IMR-90 (cell line): Measurements from ENCODE around the gene BCDIN3D. TPM values are rescaled to one million over a fixed set of nuclear protein-coding genes. Genes with fewer than 3 reads are reported as not detected.

Experiments
- ATAC-seq: fragments of 200-7000 bp; cut with Tn5 transposase; 2 replicates; pipeline ENCODE4 v1.9.1; 2020; ENCODE audit warnings: low read depth, mild to moderate bottlenecking, moderate library complexity
- BruUV-seq: library from RNA; stranded (reverse); fragments of 400-500 nt; replicated peaks from 2 replicates; lab custom pipeline; 2021; lab: Mats Ljungman, UMichigan
- CTCF ChIA-PET: fragments of 300-600 bp; formaldehyde crosslinking; extraction: SDS; loops from one replicate; lab custom pipeline; 2021; ENCODE audit warnings: antibody characterized with exemption; lab: Yijun Ruan, JAX
- POLR2A ChIA-PET: fragments of 300-600 bp; sonication (Branson Sonifier 250); formaldehyde crosslinking; loops from one replicate; lab custom pipeline; 2022; ENCODE audit warnings: antibody characterized with exemption; ENCODE audit not compliant: unreplicated experiment; lab: Charles Lee
- DNase-seq: peaks from one replicate; pipeline ENCODE4 v3.0.0; 2013
- H2AFZ ChIP-seq: replicated peaks from 2 replicates; pipeline ENCODE3; 2013; ENCODE audit warnings: low read length, mild to moderate bottlenecking; ENCODE audit not compliant: poor library complexity
- H2AK5ac ChIP-seq: 2 replicates; pipeline ENCODE4 v1.6.1; 2013; ENCODE audit warnings: low read depth, low read length, inconsistent platforms
- H2AK9ac ChIP-seq: replicated peaks from 2 replicates; pipeline ENCODE3; 2013; ENCODE audit warnings: mild to moderate bottlenecking, low read depth, low read length, moderate library complexity; ENCODE audit not compliant: poor library complexity
- H2BK120ac ChIP-seq: 2 replicates; pipeline ENCODE4 v1.6.1; 2013; ENCODE audit warnings: low read depth, low read length, inconsistent platforms
- H2BK15ac ChIP-seq: 3 replicates; pipeline ENCODE4 v1.6.1; 2013; ENCODE audit warnings: low read depth, low read length, inconsistent platforms
- H2BK20ac ChIP-seq: 2 replicates; pipeline ENCODE4 v1.6.1; 2013; ENCODE audit warnings: low read depth, mild to moderate bottlenecking, inconsistent platforms, low read length, moderate library complexity
- H2BK5ac ChIP-seq: 2 replicates; pipeline ENCODE4 v1.6.1; 2013; ENCODE audit warnings: mild to moderate bottlenecking, low read depth, low read length, inconsistent platforms; ENCODE audit not compliant: poor library complexity, severe bottlenecking
- H3K14ac ChIP-seq: replicated peaks from 2 replicates; pipeline ENCODE4 v1.6.1; 2013; ENCODE audit warnings: low read depth, low read length, inconsistent platforms
- H3K18ac ChIP-seq: 2 replicates; pipeline ENCODE4 v1.6.1; 2013; ENCODE audit warnings: low read depth, low read length, control low read depth
- H3K23ac ChIP-seq: 2 replicates; pipeline ENCODE4 v1.6.1; 2013; ENCODE audit warnings: low read depth, low read length, inconsistent platforms
- H3K27ac ChIP-seq: 2 replicates; pipeline ENCODE4 v1.5.1; 2013; ENCODE audit warnings: mild to moderate bottlenecking, control low read depth, low read length; ENCODE audit not compliant: insufficient read depth
- H3K27me3 ChIP-seq: 2 replicates; pipeline ENCODE4 v1.6.1; 2013; ENCODE audit warnings: low read length; ENCODE audit not compliant: control insufficient read depth, insufficient read depth
- H3K36me3 ChIP-seq: 2 replicates; pipeline ENCODE4 v1.6.1; 2013; ENCODE audit warnings: low read length, mixed read lengths; ENCODE audit not compliant: control insufficient read depth, insufficient read depth
- H3K4ac ChIP-seq: 2 replicates; pipeline ENCODE4 v1.6.1; 2013; ENCODE audit warnings: low read depth, low read length, inconsistent platforms
- H3K4me1 ChIP-seq: 2 replicates; pipeline ENCODE4 v1.6.1; 2013; ENCODE audit warnings: low read length, mixed read lengths; ENCODE audit not compliant: control insufficient read depth, insufficient read depth
- H3K4me2 ChIP-seq: 2 replicates; pipeline ENCODE4 v1.6.1; 2013; ENCODE audit warnings: low read depth, mild to moderate bottlenecking, control low read depth, low read length, moderate library complexity
- H3K4me3 ChIP-seq: 2 replicates; pipeline ENCODE4 v1.5.1; 2013; ENCODE audit warnings: low read depth, mild to moderate bottlenecking, control low read depth, low read length, moderate library complexity; ENCODE audit not compliant: insufficient read depth
- H3K56ac ChIP-seq: 2 replicates; pipeline ENCODE4 v1.6.1; 2013; ENCODE audit warnings: low read length, inconsistent platforms; ENCODE audit not compliant: insufficient read depth; ENCODE audit errors: extremely low read depth
- H3K79me1 ChIP-seq, 2 experiments: 2 replicates each; pipeline ENCODE4 v1.6.1; 2013; ENCODE audit warnings: low read length in 2 of 2, inconsistent platforms in 1 of 2, low read depth in 1 of 2
- H3K9ac ChIP-seq: 2 replicates; pipeline ENCODE4 v1.6.1; 2013; ENCODE audit warnings: low read depth, low read length, control low read depth
- H3K9me1 ChIP-seq: 2 replicates; pipeline ENCODE4 v1.6.1; 2013; ENCODE audit warnings: low read length, inconsistent platforms; ENCODE audit not compliant: insufficient read depth
- H3K9me3 ChIP-seq: 2 replicates; pipeline ENCODE4 v1.6.1; 2013; ENCODE audit warnings: low read length; ENCODE audit not compliant: control insufficient read depth, insufficient read depth
- H4K20me1 ChIP-seq: 2 replicates; pipeline ENCODE4 v1.6.1; 2013; ENCODE audit warnings: low read length, inconsistent platforms; ENCODE audit not compliant: insufficient read depth
- H4K5ac ChIP-seq: 2 replicates; pipeline ENCODE4 v1.6.1; 2013; ENCODE audit warnings: mild to moderate bottlenecking, low read depth, low read length, control low read depth
- H4K8ac ChIP-seq, 2 experiments: 2 replicates each; pipeline ENCODE4 v1.6.1; 2013; ENCODE audit warnings: low read depth in 2 of 2, low read length in 2 of 2, control low read depth in 1 of 2, inconsistent platforms in 1 of 2
- H4K91ac ChIP-seq: 2 replicates; pipeline ENCODE4 v1.6.1; 2013; ENCODE audit warnings: low read depth, low read length, inconsistent platforms; ENCODE audit not compliant: insufficient read depth
- BHLHE40 ChIP-seq: fragments of 150-350 bp; IDR thresholded peaks from 2 replicates; pipeline ENCODE4 v1.6.1; 2016; ENCODE audit warnings: mild to moderate bottlenecking, low read depth, low read length
- CEBPB ChIP-seq: IDR thresholded peaks from 2 replicates; pipeline ENCODE4 v1.6.1; 2012; ENCODE audit warnings: low read depth, low read length, improper control_type of control experiment
- CHD1 ChIP-seq: IDR thresholded peaks from 2 replicates; pipeline ENCODE4 v1.6.1; 2012; ENCODE audit warnings: low read depth, low read length, improper control_type of control experiment
- MAZ ChIP-seq: IDR thresholded peaks from 2 replicates; pipeline ENCODE4 v1.6.1; 2012; ENCODE audit warnings: low read depth, mild to moderate bottlenecking, low read length, improper control_type of control experiment, moderate library complexity, borderline replicate concordance
- NFE2L2 ChIP-seq: fragments of 150-350 bp; IDR thresholded peaks from 2 replicates; pipeline ENCODE4 v1.6.1; 2016; ENCODE audit warnings: low read depth, mild to moderate bottlenecking, low read length
- SMC3 ChIP-seq: fragments of 150-350 bp; IDR thresholded peaks from 2 replicates; pipeline ENCODE4 v1.6.1; 2016; ENCODE audit warnings: low read depth, mild to moderate bottlenecking, antibody characterized with exemption, low read length, moderate library complexity
- WGBS, 2 experiments: methylation state at CpG; one replicate each; pipeline versions ENCODE4 v1.1.5 to v1.1.7; 2013; ENCODE audit warnings: missing lambda C conversion rate in 2 of 2; ENCODE audit not compliant: insufficient read length in 1 of 2; ENCODE audit errors: extremely low coverage in 2 of 2; 5-methylcytosine and 5-hydroxymethylcytosine counted together
- dilution Hi-C: fragments of 300-500 bp; cut with HindIII; formaldehyde crosslinking; loops from one replicate; pipeline ENCODE4 v1.14.3; 2018; ENCODE audit warnings: low sequenced_read_pairs; ENCODE audit not compliant: unreplicated experiment
- in situ Hi-C: fragments of 300-500 bp; cut with MboI; formaldehyde crosslinking; loops from 3 replicates; pipeline ENCODE4 v1.14.3; 2019; ENCODE audit warnings: low sequenced_read_pairs, inconsistent platforms, mixed read lengths
- intact Hi-C: fragments of 100-400 bp; cut with micrococcal nuclease; formaldehyde crosslinking; loops from 2 replicates; pipeline ENCODE4 v1.10.0; 2022
- polyA plus RNA-seq, 3 experiments: library from polyadenylated mRNA; depleted of rRNA; stranded (reverse); fragments of >200 nt; gene quantifications; 2 replicates each; pipeline ENCODE4 v1.2.3, GENCODE V29; 2012; ENCODE audit warnings: low replicate concordance in 1 of 3
- total RNA-seq: library from RNA; depleted of rRNA; stranded (reverse); fragments of >200 nt; gene quantifications from 2 replicates; pipeline ENCODE4 v1.2.3, GENCODE V29; 2012
- TF ChIP-seq, protein P1 (sequence below): conservative IDR thresholded peaks from 2 replicates; pipeline ENCODE4 v1.5.1; 2012; ENCODE audit warnings: mild to moderate bottlenecking, low read depth, low read length, improper control_type of control experiment
- TF ChIP-seq, protein P2 (sequence below): fragments of 150-350 bp; IDR thresholded peaks from 2 replicates; pipeline ENCODE4 v1.6.1; 2016; ENCODE audit warnings: low read depth, mild to moderate bottlenecking, low read length, moderate library complexity, borderline replicate concordance
- TF ChIP-seq, protein P3 (sequence below): fragments of 150-350 bp; IDR thresholded peaks from 2 replicates; pipeline ENCODE4 v1.6.1; 2017; ENCODE audit warnings: mild to moderate bottlenecking, antibody characterized with exemption, low read length, low read depth

Gene BCDIN3D
- total and polyA plus RNA-seq, 2 of the 4 experiments (the other 2 are of a cell fraction), result 2.3 TPM

DNA sequence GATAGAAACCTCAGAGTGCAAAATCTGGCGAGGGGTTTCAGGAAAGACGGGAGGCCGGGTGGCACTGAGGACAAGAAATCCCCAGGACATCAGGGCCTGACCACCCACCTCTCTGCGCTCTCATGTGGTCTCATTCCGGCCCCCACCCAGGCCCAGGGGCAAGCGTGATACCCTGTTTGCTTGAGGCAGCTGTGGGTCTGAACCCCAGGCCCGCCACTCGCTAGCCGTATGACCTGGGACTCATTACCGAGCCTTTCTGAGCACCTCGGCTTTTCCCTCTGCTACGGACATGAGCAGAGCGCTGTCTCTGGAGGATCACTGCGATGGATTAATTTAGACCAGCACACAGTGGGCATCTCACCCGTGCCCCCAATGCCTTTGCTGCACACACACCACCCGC lies 25.5 kb upstream of the BCDIN3D start:
- Histone ChIP-seq H3K36me3 (no peaks in the 10 kb centered on the region), H3K4me1 (peaks cover 23% of the 10 kb centered on the region), H3K14ac (peak overlapping the region; percentile 83), H3K18ac (peak overlapping the region; percentile 81), H3K27me3 (peaks cover 19% of the 10 kb centered on the region), H3K9ac (peak overlapping the region; percentile 7; the same call in 1 of the 2 replicates), H3K23ac (no peak overlapping the region), H3K27ac (peak overlapping the region; percentile 82; the same call in 1 of the 2 replicates), H3K79me1 (no peaks in the 10 kb centered on the region), H3K9me3 (no peaks in the 10 kb centered on the region), H4K91ac (no peak overlapping the region; the same call in 1 of the 2 replicates), H3K4me2 (peak overlapping the region; percentile 45; the same call in 1 of the 2 replicates), H2AFZ (peak overlapping the region; percentile 55), H4K20me1 (0 out of 2 replicates have a peak, but pooled peaks cover 4% of the 10 kb centered on the region), H3K4me3 (no peak overlapping the region), H2AK9ac (peak overlapping the region; percentile 84), H3K4ac (peak overlapping the region; percentile 69), H2BK20ac (peak overlapping the region; percentile 34), H4K5ac (peak overlapping the region; percentile 60; the same call in 1 of the 2 replicates), H3K9me1 (no peaks in the 10 kb centered on the region; the same call in 1 of the 2 replicates), H2BK5ac (no peak overlapping the region), H3K56ac (no peak overlapping the region), H2AK5ac (peak overlapping the region; percentile 35), H2BK120ac (peak overlapping the region; percentile 16; the same call in 1 of the 2 replicates), H4K8ac (peak overlapping the region in 1 of 2 experiments; percentile 19; a peak in 1 of 4 replicates), H2BK15ac (0 out of 3 replicates have a peak overlapping the region, but pooled peaks have one; percentile 38)
- CTCF ChIA-PET, result no interaction called here
- dilution Hi-C loops (no loop called here), in situ Hi-C loops (loop anchor here (5.0 kb wide), 2 partner anchors 84 to 184 kb away; partner anchors contain the start of gene AQP2), intact Hi-C loops (no loop called here)
- 85% methylated on average over 12 of the region's 16 CpGs; no CpG with 5 or more reads in 1 of the 2 experiments for WGBS, 2 experiments
- ATAC-seq (no peak), DNase-seq (no peak)
- TF ChIP-seq, protein P1, sequence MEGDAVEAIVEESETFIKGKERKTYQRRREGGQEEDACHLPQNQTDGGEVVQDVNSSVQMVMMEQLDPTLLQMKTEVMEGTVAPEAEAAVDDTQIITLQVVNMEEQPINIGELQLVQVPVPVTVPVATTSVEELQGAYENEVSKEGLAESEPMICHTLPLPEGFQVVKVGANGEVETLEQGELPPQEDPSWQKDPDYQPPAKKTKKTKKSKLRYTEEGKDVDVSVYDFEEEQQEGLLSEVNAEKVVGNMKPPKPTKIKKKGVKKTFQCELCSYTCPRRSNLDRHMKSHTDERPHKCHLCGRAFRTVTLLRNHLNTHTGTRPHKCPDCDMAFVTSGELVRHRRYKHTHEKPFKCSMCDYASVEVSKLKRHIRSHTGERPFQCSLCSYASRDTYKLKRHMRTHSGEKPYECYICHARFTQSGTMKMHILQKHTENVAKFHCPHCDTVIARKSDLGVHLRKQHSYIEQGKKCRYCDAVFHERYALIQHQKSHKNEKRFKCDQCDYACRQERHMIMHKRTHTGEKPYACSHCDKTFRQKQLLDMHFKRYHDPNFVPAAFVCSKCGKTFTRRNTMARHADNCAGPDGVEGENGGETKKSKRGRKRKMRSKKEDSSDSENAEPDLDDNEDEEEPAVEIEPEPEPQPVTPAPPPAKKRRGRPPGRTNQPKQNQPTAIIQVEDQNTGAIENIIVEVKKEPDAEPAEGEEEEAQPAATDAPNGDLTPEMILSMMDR, result no peak
- no peak for TF ChIP-seq CEBPB
- no peak for TF ChIP-seq SMC3
- no peak for TF ChIP-seq MAZ
- TF ChIP-seq, protein P2, sequence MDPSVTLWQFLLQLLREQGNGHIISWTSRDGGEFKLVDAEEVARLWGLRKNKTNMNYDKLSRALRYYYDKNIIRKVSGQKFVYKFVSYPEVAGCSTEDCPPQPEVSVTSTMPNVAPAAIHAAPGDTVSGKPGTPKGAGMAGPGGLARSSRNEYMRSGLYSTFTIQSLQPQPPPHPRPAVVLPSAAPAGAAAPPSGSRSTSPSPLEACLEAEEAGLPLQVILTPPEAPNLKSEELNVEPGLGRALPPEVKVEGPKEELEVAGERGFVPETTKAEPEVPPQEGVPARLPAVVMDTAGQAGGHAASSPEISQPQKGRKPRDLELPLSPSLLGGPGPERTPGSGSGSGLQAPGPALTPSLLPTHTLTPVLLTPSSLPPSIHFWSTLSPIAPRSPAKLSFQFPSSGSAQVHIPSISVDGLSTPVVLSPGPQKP, result no peak
- TF ChIP-seq BHLHE40, result no peak
- TF ChIP-seq, protein P3, sequence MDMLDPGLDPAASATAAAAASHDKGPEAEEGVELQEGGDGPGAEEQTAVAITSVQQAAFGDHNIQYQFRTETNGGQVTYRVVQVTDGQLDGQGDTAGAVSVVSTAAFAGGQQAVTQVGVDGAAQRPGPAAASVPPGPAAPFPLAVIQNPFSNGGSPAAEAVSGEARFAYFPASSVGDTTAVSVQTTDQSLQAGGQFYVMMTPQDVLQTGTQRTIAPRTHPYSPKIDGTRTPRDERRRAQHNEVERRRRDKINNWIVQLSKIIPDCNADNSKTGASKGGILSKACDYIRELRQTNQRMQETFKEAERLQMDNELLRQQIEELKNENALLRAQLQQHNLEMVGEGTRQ, result no peak
- no peak for TF ChIP-seq NFE2L2
- no peak for TF ChIP-seq CHD1
- POLR2A ChIA-PET, result no interaction called here
- no TSS peak for BruUV-seq
